CD4-positive, alpha-beta T cell treated with Interleukin-4 for 4 hours (primary cell): ENCODE results near the gene PARP6.

Experiments
- DNase-seq: peaks from one replicate; pipeline ENCODE4 v3.0.0-alpha.2; 2020

The PARP6 gene

DNA sequence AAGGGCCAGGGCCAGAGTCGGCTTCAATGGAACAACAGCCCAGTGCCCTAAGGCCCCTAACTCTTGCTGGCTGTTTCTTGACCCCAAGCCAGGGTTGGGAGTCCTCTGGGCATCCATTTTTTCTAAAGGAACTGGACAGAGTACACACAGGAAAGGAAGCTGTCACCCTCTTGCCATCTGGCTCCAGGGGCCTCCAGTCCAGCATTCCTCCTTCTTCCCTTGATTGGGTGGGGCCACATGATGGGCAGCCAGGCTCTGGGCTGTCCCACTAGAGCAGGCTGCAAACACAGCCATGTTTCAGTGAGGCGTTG, 73.2 kb downstream of the PARP6 start:
- DNase-seq = no peak

- DNase-seq = no peak
These were observed 73.8 kb downstream of the PARP6 start for GRCh38 chr15:72198356-72199204.

- no peak for DNase-seq
These were observed 74.6 kb downstream of the PARP6 start, which contains the start of gene GRAMD2A for GRCh38 chr15:72197460-72198355. TSS of gene GRAMD2A (minus strand) at chr15:72197787.

- no peak for DNase-seq
These were observed 75.3 kb downstream of the PARP6 start for GRCh38 chr15:72197041-72197459.

DNA sequence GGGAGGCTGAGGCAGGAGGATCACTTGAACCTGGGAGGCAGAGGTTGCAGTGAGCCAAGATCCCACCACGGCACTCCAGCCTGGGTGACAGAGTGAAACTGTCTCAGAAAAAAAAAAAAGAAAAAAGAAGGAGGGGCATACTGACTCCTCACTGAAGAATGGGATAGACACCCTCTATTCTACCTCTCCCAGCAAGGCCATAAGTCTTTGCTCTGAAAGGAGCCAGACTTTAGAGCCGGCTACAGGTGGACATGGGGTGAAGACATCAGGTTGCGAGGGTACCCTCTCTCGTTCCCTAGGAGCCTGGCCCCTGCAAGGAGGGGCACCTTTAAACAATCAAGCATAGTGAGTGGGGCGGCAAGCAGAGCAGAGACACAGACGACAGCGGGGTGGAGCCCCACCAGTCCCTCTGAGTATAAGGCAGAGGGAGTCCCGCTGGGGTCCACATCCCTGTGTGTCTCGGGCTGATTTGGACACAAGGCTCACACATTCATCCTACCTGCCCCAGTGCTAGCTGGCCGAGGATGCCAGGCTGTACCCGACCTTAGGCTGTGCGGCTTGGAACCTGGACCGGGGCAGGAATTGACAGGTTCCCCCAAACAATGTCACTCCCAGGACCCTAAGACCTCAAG, 75.8 kb downstream of the PARP6 start:
- no peak for DNase-seq

DNA sequence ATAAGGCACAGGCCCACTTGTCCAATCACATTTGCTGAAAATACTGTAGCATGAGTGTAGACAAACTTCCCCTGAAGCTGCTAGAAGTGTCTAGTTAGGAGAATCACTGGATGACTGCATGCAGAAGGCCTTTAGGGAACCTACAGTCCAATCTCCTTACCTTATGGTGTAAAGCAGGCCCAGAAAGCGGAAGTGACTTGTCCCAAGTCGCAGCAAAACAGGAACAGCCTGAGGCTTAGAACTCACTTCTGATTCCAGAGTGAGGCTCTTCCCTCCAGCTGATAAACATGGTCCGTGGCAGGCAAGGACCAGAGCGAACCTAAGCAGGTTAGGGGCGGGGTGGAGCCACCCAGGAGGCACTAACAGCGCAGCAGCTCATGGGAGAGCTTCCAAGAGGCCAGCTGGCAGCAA, 77.2 kb downstream of the PARP6 start:
- DNase-seq = peak; percentile 21

- no peak for DNase-seq
These were observed 78.4 kb downstream of the PARP6 start for GRCh38 chr15:72193836-72194396.

- no peak for DNase-seq
These were observed 79.9 kb downstream of the PARP6 start for GRCh38 chr15:72192416-72192815.
